Neural progenitor cell (in vitro differentiated cells): ENCODE measurements around the gene EFCAB6. TPM values are rescaled to one million over a fixed set of nuclear protein-coding genes. Genes with fewer than 3 reads are reported as not detected.

ENCODE experiments used
- DNase-seq: peaks from one replicate; pipeline ENCODE4 v3.0.0-alpha.2; 2016; ENCODE audit warnings: low spot score
- H2AFZ ChIP-seq: fragments of 200-600 bp; sonication (generic); replicated peaks from 2 replicates; pipeline ENCODE4 v1.6.1; 2016; ENCODE audit warnings: antibody characterized with exemption
- H3F3A ChIP-seq: fragments of 200-600 bp; sonication (generic); 2 replicates; pipeline ENCODE4 v1.6.1; 2016; ENCODE audit warnings: antibody characterized with exemption, low read depth
- H3K27ac ChIP-seq: fragments of 200-600 bp; sonication (generic); 2 replicates; pipeline ENCODE4 v1.5.1; 2016; ENCODE audit warnings: mild to moderate bottlenecking
- H3K27me3 ChIP-seq: fragments of 200-600 bp; sonication (generic); 2 replicates; pipeline ENCODE4 v1.6.1; 2016; ENCODE audit warnings: mild to moderate bottlenecking, moderate library complexity
- H3K36me3 ChIP-seq: fragments of 200-600 bp; sonication (generic); 2 replicates; pipeline ENCODE4 v1.5.1; 2016
- H3K4me1 ChIP-seq: fragments of 200-600 bp; sonication (generic); 2 replicates; pipeline ENCODE4 v1.6.1; 2016; ENCODE audit warnings: mixed run types
- H3K4me2 ChIP-seq: fragments of 200-600 bp; sonication (generic); 2 replicates; pipeline ENCODE4 v1.6.1; 2016
- H3K4me3 ChIP-seq: fragments of 200-600 bp; sonication (generic); 2 replicates; pipeline ENCODE4 v1.5.1; 2016
- H3K79me2 ChIP-seq: fragments of 200-600 bp; sonication (generic); 2 replicates; pipeline ENCODE4 v1.6.1; 2016; ENCODE audit warnings: low read depth
- H3K9ac ChIP-seq: fragments of 200-600 bp; sonication (generic); 2 replicates; pipeline ENCODE4 v1.6.1; 2016
- H3K9me3 ChIP-seq: fragments of 200-600 bp; sonication (generic); 2 replicates; pipeline ENCODE4 v1.5.1; 2016; ENCODE audit warnings: low read depth
- H4K20me1 ChIP-seq: fragments of 200-600 bp; sonication (generic); 2 replicates; pipeline ENCODE4 v1.6.1; 2016; ENCODE audit warnings: low read depth
- H3K27ac Mint-ChIP-seq: 3 replicates; pipeline ENCODE4 v1.8.0; 2021; ENCODE audit warnings: mixed read lengths
- H3K27me3 Mint-ChIP-seq: 2 replicates; pipeline ENCODE4 v1.8.0; 2022; ENCODE audit warnings: low read depth, mild to moderate bottlenecking, inconsistent platforms, moderate library complexity, mixed read lengths; ENCODE audit not compliant: insufficient read depth
- H3K36me3 Mint-ChIP-seq: 3 replicates; pipeline ENCODE4 v1.8.0; 2021; ENCODE audit warnings: mixed read lengths
- H3K4me1 Mint-ChIP-seq: 3 replicates; pipeline ENCODE4 v1.8.0; 2021; ENCODE audit warnings: mixed read lengths
- H3K4me3 Mint-ChIP-seq: 3 replicates; pipeline ENCODE4 v1.8.0; 2021; ENCODE audit warnings: mild to moderate bottlenecking, moderate library complexity, mixed read lengths
- H3K9me3 Mint-ChIP-seq: 3 replicates; pipeline ENCODE4 v1.8.0; 2020; ENCODE audit warnings: mixed read lengths
- CTCF ChIP-seq: fragments of 200-600 bp; sonication (generic); IDR thresholded peaks from 2 replicates; pipeline ENCODE4 v1.5.1; 2017; ENCODE audit warnings: antibody characterized with exemption, mild to moderate bottlenecking
- EZH2 ChIP-seq: fragments of 200-600 bp; sonication (generic); IDR thresholded peaks from 2 replicates; pipeline ENCODE4 v1.6.1; 2017; ENCODE audit warnings: antibody characterized with exemption, mild to moderate bottlenecking, moderate library complexity
- EZH2phosphoT487 ChIP-seq: fragments of 200-600 bp; sonication (generic); IDR thresholded peaks from 2 replicates; pipeline ENCODE4 v1.6.1; 2017; ENCODE audit warnings: antibody characterized with exemption
- small RNA-seq: library from RNA; depleted of rRNA; stranded (forward); fragments of <200 nt; gene quantifications from one replicate; pipeline ENCODE3, GENCODE V24; 2015
- total RNA-seq: library from RNA; depleted of rRNA; stranded (reverse); fragments of >200 nt; gene quantifications from 2 replicates; pipeline ENCODE4 v1.2.3, GENCODE V29; 2015; ENCODE audit warnings: low replicate concordance

Gene EFCAB6
- total RNA-seq, 1 donor from 2014 or later, result 4.9 TPM

- Histone ChIP-seq H2AFZ (no peak overlapping the region), H4K20me1 (no peaks in the 10 kb centered on the region), H3K27ac (no peak overlapping the region), H3K27me3 (no peaks in the 10 kb centered on the region), H3K79me2 (no peaks in the 10 kb centered on the region), H3K36me3 (no peaks in the 10 kb centered on the region), H3K4me2 (peak overlapping the region; percentile 32), H3K4me3 (no peak overlapping the region), H3K9ac (no peak overlapping the region), H3K4me1 (peaks cover 8% of the 10 kb centered on the region), H3K9me3 (no peaks in the 10 kb centered on the region), H3F3A (no peaks in the 10 kb centered on the region)
- Mint-ChIP-seq H3K9me3 (no peaks in the 10 kb centered on the region), H3K36me3 (no peaks in the 10 kb centered on the region), H3K4me3 (no peak overlapping the region), H3K4me1 (peaks cover 11% of the 10 kb centered on the region), H3K27ac (no peak overlapping the region), H3K27me3 (peaks cover under 1% of the 10 kb centered on the region)
- no peak for TF ChIP-seq EZH2
- TF ChIP-seq CTCF, result peak; percentile 31
- TF ChIP-seq EZH2phosphoT487, result no peak
- peak; percentile 29 for DNase-seq
Measured at GRCh38 chr22:43481568-43482317, 330.4 kb downstream of the EFCAB6 start.

- H3K9ac ChIP-seq, result no peak overlapping the region
- no peaks in the 10 kb centered on the region for H4K20me1 ChIP-seq
- Mint-ChIP-seq H3K27me3 (no peaks in the 10 kb centered on the region), H3K27ac (no peak overlapping the region), H3K4me1 (peaks cover 11% of the 10 kb centered on the region), H3K9me3 (no peaks in the 10 kb centered on the region), H3K4me3 (no peak overlapping the region), H3K36me3 (no peaks in the 10 kb centered on the region)
- H3K4me3 ChIP-seq, result no peak overlapping the region
- H3K27me3 ChIP-seq, result no peaks in the 10 kb centered on the region
- no peak for DNase-seq
- peaks cover 8% of the 10 kb centered on the region for H3K4me1 ChIP-seq
- no peaks in the 10 kb centered on the region for H3K79me2 ChIP-seq
- no peaks in the 10 kb centered on the region for H3K36me3 ChIP-seq
- no peaks in the 10 kb centered on the region for H3K9me3 ChIP-seq
- no peak overlapping the region for H3K27ac ChIP-seq
- TF ChIP-seq CTCF, result no peak
- TF ChIP-seq EZH2, result no peak
- no peak for TF ChIP-seq EZH2phosphoT487
- no peak overlapping the region for H2AFZ ChIP-seq
- H3K4me2 ChIP-seq, result no peak overlapping the region
- H3F3A ChIP-seq, result no peaks in the 10 kb centered on the region
Measured at GRCh38 chr22:43479962-43480361, 332.1 kb downstream of the EFCAB6 start.

- H3K4me3 Mint-ChIP-seq, result no peak overlapping the region
- H3K27me3 Mint-ChIP-seq, result no peaks in the 10 kb centered on the region
- H3K4me3 ChIP-seq, result no peak overlapping the region
Measured at GRCh38 chr22:43479301-43479950, 332.7 kb downstream of the EFCAB6 start.

More at GRCh38 chr22:43479301-43479950, 332.7 kb downstream of the EFCAB6 start:
- Histone ChIP-seq H3K4me2 (no peak overlapping the region), H4K20me1 (no peaks in the 10 kb centered on the region), H3K36me3 (no peaks in the 10 kb centered on the region), H3K79me2 (no peaks in the 10 kb centered on the region), H3F3A (no peaks in the 10 kb centered on the region), H3K9ac (no peak overlapping the region), H3K27ac (no peak overlapping the region), H3K27me3 (no peaks in the 10 kb centered on the region), H2AFZ (no peak overlapping the region), H3K9me3 (no peaks in the 10 kb centered on the region), H3K4me1 (peaks cover 8% of the 10 kb centered on the region)
- DNase-seq, result no peak
- H3K9me3 Mint-ChIP-seq, result no peaks in the 10 kb centered on the region
- peaks cover 15% of the 10 kb centered on the region for H3K4me1 Mint-ChIP-seq
- TF ChIP-seq CTCF (no peak), EZH2 (no peak), EZH2phosphoT487 (no peak)
- no peak overlapping the region for H3K27ac Mint-ChIP-seq
- no peaks in the 10 kb centered on the region for H3K36me3 Mint-ChIP-seq

Small RNAs within 50 kb of the gene (small RNA-seq; reads per million reads assigned to genes)
- not detected for gene HMGN2P9

Other genes starting within 250 kb of the EFCAB6 start
- 14.2 and 15.7 TPM in 2 replicates for gene SULT4A1, start 50.2 kb upstream of the EFCAB6 start, total RNA-seq
- gene PNPLA5, start 79.7 kb upstream of the EFCAB6 start, total RNA-seq, result 0.11 and 0.22 TPM in 2 replicates
- gene PNPLA3, start 111.5 kb upstream of the EFCAB6 start, total RNA-seq, result 4.8 and 9.0 TPM in 2 replicates
- 45.5 and 48.5 TPM in 2 replicates for gene SAMM50, start 143.1 kb upstream of the EFCAB6 start, total RNA-seq
- gene PARVB, start 212.0 kb upstream of the EFCAB6 start, total RNA-seq, result 12.7 and 13.0 TPM in 2 replicates